Caco-2 (cell line): ENCODE results near the gene ZPR1. TPM values are rescaled to one million over a fixed set of nuclear protein-coding genes. Genes with fewer than 3 reads are reported as not detected.

Source experiments
- Bru-seq: library from RNA; stranded (reverse); fragments of 400-500 nt; gene quantifications from one replicate; lab custom pipeline; 2021; lab: Mats Ljungman, UMichigan
- BruChase-seq, 2 experiments: library from RNA; stranded (reverse); fragments of 400-500 nt; gene quantifications; one replicate each; lab custom pipeline; 2021; lab: Mats Ljungman, UMichigan
- BruUV-seq: library from RNA; stranded (reverse); fragments of 400-500 nt; replicated peaks from 2 replicates; lab custom pipeline; 2021; lab: Mats Ljungman, UMichigan
- CTCF ChIA-PET: fragments of 300-600 bp; sonication (Branson Sonifier 250); formaldehyde crosslinking; loops from one replicate; lab custom pipeline; 2022; ENCODE audit warnings: antibody characterized with exemption; lab: Charles Lee
- POLR2A ChIA-PET: fragments of 300-600 bp; sonication (Branson Sonifier 250); formaldehyde crosslinking; loops from one replicate; lab custom pipeline; 2022; ENCODE audit warnings: antibody characterized with exemption; lab: Charles Lee
- DNase-seq, 2 experiments: peaks; one replicate each; pipeline versions ENCODE4 v3.0.0 to v3.0.0-alpha.2; 2020 to 2022
- H3K27me3 ChIP-seq: replicated peaks from 2 replicates; pipeline ENCODE4 v1.6.0; 2011; ENCODE audit warnings: low read length; ENCODE audit not compliant: control insufficient read depth, insufficient read depth
- H3K36me3 ChIP-seq: 2 replicates; pipeline ENCODE4 v1.5.1; 2011; ENCODE audit warnings: low read length; ENCODE audit not compliant: control insufficient read depth, insufficient read depth
- H3K4me1 ChIP-seq: fragments of 250-450 bp; sonication (Bioruptor Pico); 2 replicates; pipeline ENCODE4 v1.5.1; 2020; ENCODE audit warnings: mild to moderate bottlenecking
- H3K4me3 ChIP-seq: 2 replicates; pipeline ENCODE4 v1.5.1; 2011; ENCODE audit warnings: low read depth, mild to moderate bottlenecking, control low read depth, low read length
- H3K9me3 ChIP-seq: fragments of 250-450 bp; sonication (Bioruptor Pico); 2 replicates; pipeline ENCODE4 v1.5.1; 2020; ENCODE audit warnings: mild to moderate bottlenecking, moderate library complexity
- H3K27ac Mint-ChIP-seq: one replicate; pipeline ENCODE4 v1.8.0; 2022; ENCODE audit warnings: mixed read lengths; ENCODE audit not compliant: unreplicated experiment
- H3K27me3 Mint-ChIP-seq: one replicate; pipeline ENCODE4 v1.8.0; 2022; ENCODE audit warnings: mixed read lengths; ENCODE audit not compliant: insufficient read depth, unreplicated experiment
- H3K36me3 Mint-ChIP-seq: one replicate; pipeline ENCODE4 v1.8.0; 2022; ENCODE audit warnings: mild to moderate bottlenecking, mixed read lengths; ENCODE audit not compliant: insufficient read depth, unreplicated experiment
- H3K4me1 Mint-ChIP-seq: one replicate; pipeline ENCODE4 v1.8.0; 2022; ENCODE audit warnings: low read depth, mixed read lengths; ENCODE audit not compliant: unreplicated experiment
- H3K4me3 Mint-ChIP-seq: one replicate; pipeline ENCODE4 v1.8.0; 2022; ENCODE audit warnings: mild to moderate bottlenecking, moderate library complexity, mixed read lengths; ENCODE audit not compliant: unreplicated experiment
- H3K9me3 Mint-ChIP-seq: one replicate; pipeline ENCODE4 v1.8.0; 2022; ENCODE audit warnings: mixed read lengths; ENCODE audit not compliant: unreplicated experiment
- intact Hi-C: fragments of 100-400 bp; cut with micrococcal nuclease; formaldehyde crosslinking; loops from one replicate; pipeline ENCODE4 v1.10.0; 2022; ENCODE audit not compliant: unreplicated experiment
- long read RNA-seq: library from polyadenylated mRNA; stranded (forward); transcript quantifications from one replicate; pipeline ENCODE4 v2.0.0, GENCODE V29; 2022
- total RNA-seq: library from RNA; stranded (reverse); gene quantifications from 2 replicates; pipeline ENCODE4 v1.2.3, GENCODE V29; 2022
- TF ChIP-seq, protein P1 (sequence below), 2 experiments: fragments of 200-600 bp in 1 of 2; IDR thresholded peaks; 1 replicate in 1 of 2; 2 replicates in 1 of 2; pipeline versions ENCODE4 v1.5.1 to v1.8.0; 2011 to 2022; ENCODE audit warnings: antibody characterized with exemption in 1 of 2, control low read depth in 1 of 2, inconsistent platforms in 1 of 2, low read depth in 1 of 2, low read length in 1 of 2, mild to moderate bottlenecking in 1 of 2, moderate library complexity in 1 of 2; ENCODE audit not compliant: insufficient read depth in 1 of 2, severe bottlenecking in 1 of 2, unreplicated experiment in 1 of 2

The ZPR1 gene, protein sequence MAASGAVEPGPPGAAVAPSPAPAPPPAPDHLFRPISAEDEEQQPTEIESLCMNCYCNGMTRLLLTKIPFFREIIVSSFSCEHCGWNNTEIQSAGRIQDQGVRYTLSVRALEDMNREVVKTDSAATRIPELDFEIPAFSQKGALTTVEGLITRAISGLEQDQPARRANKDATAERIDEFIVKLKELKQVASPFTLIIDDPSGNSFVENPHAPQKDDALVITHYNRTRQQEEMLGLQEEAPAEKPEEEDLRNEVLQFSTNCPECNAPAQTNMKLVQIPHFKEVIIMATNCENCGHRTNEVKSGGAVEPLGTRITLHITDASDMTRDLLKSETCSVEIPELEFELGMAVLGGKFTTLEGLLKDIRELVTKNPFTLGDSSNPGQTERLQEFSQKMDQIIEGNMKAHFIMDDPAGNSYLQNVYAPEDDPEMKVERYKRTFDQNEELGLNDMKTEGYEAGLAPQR
- total RNA-seq = 168 and 194 TPM in 2 replicates
- Bru-seq, nascent RNA = percentile 98 among the genes with signal in this experiment
- BruChase-seq, experiment 1, labeled RNA remaining after a 2-hour chase = percentile 98 among the genes with signal in this experiment
- percentile 97 among the genes with signal in this experiment for BruChase-seq, experiment 2, labeled RNA remaining after a 6-hour chase
- long read RNA-seq, full-length matches to known transcripts = 512 of 559 reads
- long read RNA-seq, partial matches to known transcripts = 5 of 559 reads
- long read RNA-seq, other reads (novel, unspliced or antisense) = 42 of 559 reads

DNA sequence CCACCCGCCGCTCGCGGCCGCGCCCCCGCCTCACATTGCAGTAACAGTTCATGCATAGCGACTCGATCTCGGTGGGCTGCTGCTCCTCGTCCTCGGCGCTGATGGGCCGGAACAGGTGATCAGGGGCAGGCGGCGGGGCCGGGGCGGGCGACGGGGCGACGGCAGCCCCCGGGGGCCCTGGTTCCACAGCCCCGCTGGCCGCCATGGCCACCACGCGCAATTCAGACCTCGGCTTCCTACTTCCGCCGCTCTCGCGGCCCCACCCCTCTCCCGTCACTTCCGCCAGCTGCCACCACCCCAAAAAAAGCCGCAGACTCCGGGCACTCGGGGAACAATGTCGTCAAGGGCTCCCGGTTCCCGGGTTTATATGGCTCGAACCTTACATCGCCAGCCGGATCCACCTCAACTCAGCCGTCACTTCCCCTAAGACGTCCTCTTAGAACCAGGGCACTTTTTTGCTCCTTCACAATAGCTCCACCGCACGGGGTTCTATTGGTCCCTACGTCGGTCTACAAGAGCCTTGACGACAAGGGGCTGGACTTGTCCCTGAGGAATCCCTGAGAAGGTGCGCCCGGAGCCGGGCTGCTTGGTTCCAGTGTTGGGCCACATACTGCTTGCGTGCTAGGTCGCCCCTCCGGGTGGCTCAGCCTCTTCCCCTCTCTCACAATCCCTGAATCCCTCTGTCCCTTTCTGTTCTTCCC, at the start of gene ZPR1:
ZPR1 (minus strand) TSS at position 238 of the 701 bp plus-strand sequence; CDS start at position 205, 33 bp downstream.
- Mint-ChIP-seq H3K9me3 (no peaks in the 10 kb centered on the region), H3K27me3 (no peaks in the 10 kb centered on the region), H3K27ac (peak within 1 kb of the TSS; percentile 94), H3K36me3 (peaks cover 51% of the 10 kb centered on the region), H3K4me3 (peak within 1 kb of the TSS; percentile 80), H3K4me1 (peaks cover 42% of the 10 kb centered on the region)
- ChIA-PET CTCF (interaction anchor here (0.9 to 3.7 kb wide), 8 partner anchors 20 to 318 kb away, joined by 3 to 32 read pairs (median 4); partner anchors contain the start of genes APOA1 and APOC3), POLR2A (interaction anchor here (0.6 to 3.1 kb wide), 11 partner anchors 11 to 356 kb away, joined by 3 to 24 read pairs (median 4); partner anchors contain the start of genes APOA1, APOC3 and PAFAH1B2)
- no TSS peak for BruUV-seq
- H3K27me3 ChIP-seq = no peaks in the 10 kb centered on the region
- TF ChIP-seq, protein P1, sequence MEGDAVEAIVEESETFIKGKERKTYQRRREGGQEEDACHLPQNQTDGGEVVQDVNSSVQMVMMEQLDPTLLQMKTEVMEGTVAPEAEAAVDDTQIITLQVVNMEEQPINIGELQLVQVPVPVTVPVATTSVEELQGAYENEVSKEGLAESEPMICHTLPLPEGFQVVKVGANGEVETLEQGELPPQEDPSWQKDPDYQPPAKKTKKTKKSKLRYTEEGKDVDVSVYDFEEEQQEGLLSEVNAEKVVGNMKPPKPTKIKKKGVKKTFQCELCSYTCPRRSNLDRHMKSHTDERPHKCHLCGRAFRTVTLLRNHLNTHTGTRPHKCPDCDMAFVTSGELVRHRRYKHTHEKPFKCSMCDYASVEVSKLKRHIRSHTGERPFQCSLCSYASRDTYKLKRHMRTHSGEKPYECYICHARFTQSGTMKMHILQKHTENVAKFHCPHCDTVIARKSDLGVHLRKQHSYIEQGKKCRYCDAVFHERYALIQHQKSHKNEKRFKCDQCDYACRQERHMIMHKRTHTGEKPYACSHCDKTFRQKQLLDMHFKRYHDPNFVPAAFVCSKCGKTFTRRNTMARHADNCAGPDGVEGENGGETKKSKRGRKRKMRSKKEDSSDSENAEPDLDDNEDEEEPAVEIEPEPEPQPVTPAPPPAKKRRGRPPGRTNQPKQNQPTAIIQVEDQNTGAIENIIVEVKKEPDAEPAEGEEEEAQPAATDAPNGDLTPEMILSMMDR (IDR thresholded peaks at IDR 0.05; ENCODE audit: insufficient read depth in 1 of 2, low read depth in 1 of 2, low read length in 1 of 2, severe bottlenecking in 1 of 2, unreplicated experiment in 1 of 2) = no peak
- H3K36me3 ChIP-seq = peaks cover 15% of the 10 kb centered on the region
- H3K4me1 ChIP-seq = peaks cover 46% of the 10 kb centered on the region
- DNase-seq = peak; percentile 84 to 90
- H3K9me3 ChIP-seq = no peaks in the 10 kb centered on the region
- intact Hi-C loops = loop anchor here (1.0 to 5.0 kb wide), 3 partner anchors 15 to 309 kb away; partner anchors contain the start of genes APOC3 and SIK3
- peak within 1 kb of the TSS; percentile 80 for H3K4me3 ChIP-seq

DNA sequence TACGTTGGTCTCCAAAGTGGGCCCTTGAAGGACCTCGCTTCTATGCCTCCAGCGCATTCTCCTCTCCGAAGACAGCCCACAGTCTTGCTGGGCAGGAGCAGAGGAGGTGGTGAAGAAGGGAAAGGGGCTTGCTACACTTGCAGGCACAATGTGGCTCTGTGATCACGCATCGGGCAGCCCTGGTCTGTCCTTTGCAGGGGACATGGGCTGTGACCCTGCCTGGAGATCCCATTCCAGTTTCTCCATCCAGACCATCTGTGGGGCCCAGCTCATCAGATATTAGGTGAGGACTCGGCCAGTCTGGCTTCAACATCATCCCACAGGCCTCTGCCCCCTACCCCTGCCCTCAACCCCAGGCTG, 48.8 kb upstream of the ZPR1 start:
- ChIA-PET POLR2A (interaction anchor here (1.4 to 2.9 kb wide), 4 partner anchors 8 to 62 kb away, joined by 3 to 24 read pairs (median 11); partner anchors contain the start of genes APOA5, APOC3 and ZPR1), CTCF (interaction anchor here (0.6 to 3.8 kb wide), 17 partner anchors 8 to 408 kb away, joined by 3 to 50 read pairs (median 5); partner anchors contain the start of genes APOA4, APOA5, BUD13 and ZPR1)
- Histone ChIP-seq H3K4me3 (peak overlapping the region; percentile 40), H3K27me3 (no peaks in the 10 kb centered on the region), H3K36me3 (peaks cover 5% of the 10 kb centered on the region; the same call in 1 of the 2 replicates), H3K9me3 (peaks cover 4% of the 10 kb centered on the region), H3K4me1 (peaks cover 88% of the 10 kb centered on the region)
- Mint-ChIP-seq H3K4me1 (peaks cover 62% of the 10 kb centered on the region), H3K9me3 (peaks cover under 1% of the 10 kb centered on the region), H3K27ac (peak overlapping the region; percentile 92), H3K27me3 (no peaks in the 10 kb centered on the region), H3K36me3 (peaks cover 41% of the 10 kb centered on the region), H3K4me3 (peak overlapping the region; percentile 68)
- BruUV-seq = no TSS peak
- no peak for DNase-seq
- intact Hi-C loops = loop anchor here (1.0 to 5.0 kb wide), 3 partner anchors 28 to 104 kb away; partner anchors contain the start of gene APOA5
- TF ChIP-seq, protein P1 (IDR thresholded peaks at IDR 0.05; ENCODE audit: insufficient read depth in 1 of 2, low read depth in 1 of 2, low read length in 1 of 2, severe bottlenecking in 1 of 2, unreplicated experiment in 1 of 2) = no peak
